Measurements from ENCODE around the gene LEFTY1.

DNA sequence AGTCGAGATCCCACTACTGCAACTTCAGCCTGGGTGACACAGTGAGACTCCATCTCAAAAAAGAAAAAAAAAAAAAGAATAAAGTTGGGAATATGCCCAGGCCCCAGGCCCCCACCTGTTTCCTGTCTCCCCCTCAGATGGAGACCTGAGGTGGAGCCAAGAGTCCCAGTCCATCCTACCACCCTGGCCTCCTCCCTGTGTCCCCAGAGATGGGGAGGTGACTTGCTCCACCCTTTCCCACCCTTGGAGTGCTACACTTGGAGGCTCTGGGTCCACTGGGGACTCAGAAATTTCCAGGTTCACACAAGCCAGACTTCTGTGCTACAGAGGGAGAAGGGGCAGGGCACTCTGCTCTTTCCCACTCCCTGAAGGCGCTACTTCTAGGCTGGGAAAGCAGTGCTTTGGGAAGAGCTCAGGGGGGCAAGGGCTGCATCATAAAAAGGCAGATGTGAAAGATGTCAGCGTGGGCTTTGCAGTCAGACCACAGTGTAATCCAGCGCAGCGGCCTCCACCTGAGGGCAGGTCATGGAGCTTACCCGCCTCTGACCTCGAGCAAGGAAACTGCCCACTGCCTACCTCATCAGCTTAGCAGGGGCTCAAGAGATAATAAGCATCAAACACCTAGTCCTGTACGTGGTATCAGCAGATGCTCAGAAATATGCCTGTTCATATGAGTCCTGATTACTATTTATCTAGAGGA, 20.2 kb downstream of the LEFTY1 start:
- no peak for TF ChIP-seq EZH2 (IDR thresholded peaks at IDR 0.05; ENCODE audit: borderline replicate concordance, low read depth, low read length, severe bottlenecking)
- TF ChIP-seq, protein P1, sequence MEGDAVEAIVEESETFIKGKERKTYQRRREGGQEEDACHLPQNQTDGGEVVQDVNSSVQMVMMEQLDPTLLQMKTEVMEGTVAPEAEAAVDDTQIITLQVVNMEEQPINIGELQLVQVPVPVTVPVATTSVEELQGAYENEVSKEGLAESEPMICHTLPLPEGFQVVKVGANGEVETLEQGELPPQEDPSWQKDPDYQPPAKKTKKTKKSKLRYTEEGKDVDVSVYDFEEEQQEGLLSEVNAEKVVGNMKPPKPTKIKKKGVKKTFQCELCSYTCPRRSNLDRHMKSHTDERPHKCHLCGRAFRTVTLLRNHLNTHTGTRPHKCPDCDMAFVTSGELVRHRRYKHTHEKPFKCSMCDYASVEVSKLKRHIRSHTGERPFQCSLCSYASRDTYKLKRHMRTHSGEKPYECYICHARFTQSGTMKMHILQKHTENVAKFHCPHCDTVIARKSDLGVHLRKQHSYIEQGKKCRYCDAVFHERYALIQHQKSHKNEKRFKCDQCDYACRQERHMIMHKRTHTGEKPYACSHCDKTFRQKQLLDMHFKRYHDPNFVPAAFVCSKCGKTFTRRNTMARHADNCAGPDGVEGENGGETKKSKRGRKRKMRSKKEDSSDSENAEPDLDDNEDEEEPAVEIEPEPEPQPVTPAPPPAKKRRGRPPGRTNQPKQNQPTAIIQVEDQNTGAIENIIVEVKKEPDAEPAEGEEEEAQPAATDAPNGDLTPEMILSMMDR (IDR thresholded peaks at IDR 0.05; ENCODE audit: extremely low read depth in 1 of 2, insufficient read depth in 1 of 2, low read depth in 1 of 2, low read length in 2 of 2): no peak
